ENCODE data around the gene FMO5.

GRCh38 chr1:147252540-147252939 is 27.4 kb upstream of the FMO5 start:
- TF ChIP-seq CTCF (IDR thresholded peaks at IDR 0.05) (no peak), POLR2A (IDR thresholded peaks at IDR 0.05) (no peak)

Measured in adrenal gland (tissue), 5 donors.